Measurements from ENCODE around the gene GAB3. TPM values are rescaled to one million over a fixed set of nuclear protein-coding genes. Genes with fewer than 3 reads are reported as not detected.
A peak's percentile ranks its signal among the peaks of the same experiment; 100 is the strongest.
"Not testable (repeated sequence)": the region's sequence is repeated elsewhere in the genome, so short reads cannot be mapped to it uniquely, and the experiment has no call there.

The GAB3 gene
- total RNA-seq, 3 donors from 2014 or later (not counting 1 experiment from before 2014, with no cell fraction given), result 55.6 to 89.8 (median 77.4) TPM

GRCh38 chrX:154693394-154693793 is 57.5 kb downstream of the GAB3 start:
- TF ChIP-seq CTCF (IDR thresholded peaks at IDR 0.05), result no peak
- Histone ChIP-seq H3K27me3 (ENCODE audit: control insufficient read depth, insufficient read depth, low read length) (no peaks in the 10 kb centered on the region), H3K4me1 (ENCODE audit: control insufficient read depth, insufficient read depth, low read length) (no peaks in the 10 kb centered on the region), H3K4me3 (ENCODE audit: low read length) (no peak overlapping the region), H3K27ac (ENCODE audit: low read length) (no peak overlapping the region), H3K36me3 (ENCODE audit: control insufficient read depth, insufficient read depth, low read length) (peaks cover 39% of the 10 kb centered on the region), H3K9me3 (ENCODE audit: control insufficient read depth, insufficient read depth, low read length) (no peaks in the 10 kb centered on the region)
- no peaks in the 10 kb centered on the region for H3K9me3 Mint-ChIP-seq
- DNase-seq, result peak in 1 of 2 donors; percentile 58
- peaks cover 12% of the 10 kb centered on the region for H3K36me3 Mint-ChIP-seq
- WGBS (ENCODE audit: insufficient coverage), result 88% methylated on average over 1 of the region's 3 CpGs
- intact Hi-C loops (cut with micrococcal nuclease), result no loop called here
- no peak overlapping the region for H3K4me3 Mint-ChIP-seq
- peak overlapping the region; percentile 51 to 64 for H3K27ac Mint-ChIP-seq
- H3K4me1 Mint-ChIP-seq, result peaks cover 5% of the 10 kb centered on the region in 2 donors
- H3K27me3 Mint-ChIP-seq (ENCODE audit: low read depth in 2 of 2), result no peaks in the 10 kb centered on the region
- no peak for ATAC-seq

GRCh38 chrX:154690438-154690837 is 60.4 kb downstream of the GAB3 start:
- H3K4me1 ChIP-seq (ENCODE audit: control insufficient read depth, insufficient read depth, low read length); H3K27me3 ChIP-seq (ENCODE audit: control insufficient read depth, insufficient read depth, low read length); H3K4me3 ChIP-seq (ENCODE audit: low read length); H3K27me3 Mint-ChIP-seq (ENCODE audit: low read depth in 2 of 2); H3K27ac ChIP-seq (ENCODE audit: low read length); H3K9me3 ChIP-seq (ENCODE audit: control insufficient read depth, insufficient read depth, low read length); H3K27ac Mint-ChIP-seq; ATAC-seq; intact Hi-C loops (cut with micrococcal nuclease); DNase-seq; H3K36me3 Mint-ChIP-seq; H3K4me3 Mint-ChIP-seq; H3K9me3 Mint-ChIP-seq; H3K36me3 ChIP-seq (ENCODE audit: control insufficient read depth, insufficient read depth, low read length): not testable (repeated sequence)
- H3K4me1 Mint-ChIP-seq, result peaks cover 12% of the 10 kb centered on the region in 2 donors
- WGBS (ENCODE audit: insufficient coverage), result 91% methylated on average over 1 of the region's 2 CpGs

- H3K4me3 Mint-ChIP-seq; H3K9me3 ChIP-seq (ENCODE audit: control insufficient read depth, insufficient read depth, low read length); H3K36me3 Mint-ChIP-seq; H3K4me3 ChIP-seq (ENCODE audit: low read length); DNase-seq; ATAC-seq; H3K27me3 Mint-ChIP-seq (ENCODE audit: low read depth in 2 of 2); intact Hi-C loops (cut with micrococcal nuclease); H3K36me3 ChIP-seq (ENCODE audit: control insufficient read depth, insufficient read depth, low read length); H3K4me1 ChIP-seq (ENCODE audit: control insufficient read depth, insufficient read depth, low read length); H3K27ac Mint-ChIP-seq; H3K4me1 Mint-ChIP-seq; H3K27ac ChIP-seq (ENCODE audit: low read length); H3K27me3 ChIP-seq (ENCODE audit: control insufficient read depth, insufficient read depth, low read length): not testable (repeated sequence)
- H3K9me3 Mint-ChIP-seq, result peaks cover 8 to 14% of the 10 kb centered on the region in 2 donors
Measured at GRCh38 chrX:154672084-154672483, 78.8 kb downstream of the GAB3 start.

- DNase-seq; H3K36me3 Mint-ChIP-seq; H3K27me3 ChIP-seq (ENCODE audit: control insufficient read depth, insufficient read depth, low read length); H3K27me3 Mint-ChIP-seq (ENCODE audit: low read depth in 2 of 2); H3K9me3 ChIP-seq (ENCODE audit: control insufficient read depth, insufficient read depth, low read length); H3K27ac ChIP-seq (ENCODE audit: low read length); H3K4me3 Mint-ChIP-seq; H3K4me3 ChIP-seq (ENCODE audit: low read length); H3K4me1 ChIP-seq (ENCODE audit: control insufficient read depth, insufficient read depth, low read length); H3K36me3 ChIP-seq (ENCODE audit: control insufficient read depth, insufficient read depth, low read length); ATAC-seq; H3K27ac Mint-ChIP-seq; H3K4me1 Mint-ChIP-seq; intact Hi-C loops (cut with micrococcal nuclease): not testable (repeated sequence)
- WGBS (ENCODE audit: insufficient coverage), result 86% methylated on average over 8 of the region's 8 CpGs
- peaks cover 8 to 14% of the 10 kb centered on the region in 2 donors for H3K9me3 Mint-ChIP-seq
Measured at GRCh38 chrX:154670848-154671247, 80.0 kb downstream of the GAB3 start.

GRCh38 chrX:154661899-154662298 is 89.0 kb downstream of the GAB3 start:
- Mint-ChIP-seq H3K4me1 (peaks cover 0 to 5% of the 10 kb centered on the region in 2 donors), H3K36me3 (no peaks in the 10 kb centered on the region), H3K27me3 (ENCODE audit: low read depth in 2 of 2) (no peaks in the 10 kb centered on the region), H3K27ac (no peak overlapping the region), H3K9me3 (no peaks in the 10 kb centered on the region), H3K4me3 (no peak overlapping the region)
- ATAC-seq (no peak), DNase-seq (no peak)
- no peaks in the 10 kb centered on the region for H3K9me3 ChIP-seq (ENCODE audit: control insufficient read depth, insufficient read depth, low read length)
- WGBS (ENCODE audit: insufficient coverage), result 76% methylated on average over 7 of the region's 7 CpGs
- no peak overlapping the region for H3K27ac ChIP-seq (ENCODE audit: low read length)
- no peaks in the 10 kb centered on the region for H3K4me1 ChIP-seq (ENCODE audit: control insufficient read depth, insufficient read depth, low read length)
- no peaks in the 10 kb centered on the region for H3K27me3 ChIP-seq (ENCODE audit: control insufficient read depth, insufficient read depth, low read length)
- no peak overlapping the region for H3K4me3 ChIP-seq (ENCODE audit: low read length)
- no peaks in the 10 kb centered on the region for H3K36me3 ChIP-seq (ENCODE audit: control insufficient read depth, insufficient read depth, low read length)
- no peak for TF ChIP-seq CTCF (IDR thresholded peaks at IDR 0.05)
- intact Hi-C loops (cut with micrococcal nuclease), result no loop called here
